HuH-7.5 (cell line): ENCODE data around the gene RNPC3.
"Not testable (repeated sequence)": the region's sequence is repeated elsewhere in the genome, so short reads cannot be mapped to it uniquely, and the experiment has no call there.

Experiments
- DNase-seq: peaks from one replicate; pipeline ENCODE4 v3.0.0; 2011; ENCODE audit warnings: low spot score

Gene RNPC3

GRCh38 chr1:103560427-103560826 lies 34.9 kb downstream of the RNPC3 start:
- no peak for DNase-seq

- DNase-seq = not testable (repeated sequence)
Observed at GRCh38 chr1:103561124-103561523, 35.6 kb downstream of the RNPC3 start.

- no peak for DNase-seq
Observed at GRCh38 chr1:103561643-103562395, 36.3 kb downstream of the RNPC3 start.

DNA sequence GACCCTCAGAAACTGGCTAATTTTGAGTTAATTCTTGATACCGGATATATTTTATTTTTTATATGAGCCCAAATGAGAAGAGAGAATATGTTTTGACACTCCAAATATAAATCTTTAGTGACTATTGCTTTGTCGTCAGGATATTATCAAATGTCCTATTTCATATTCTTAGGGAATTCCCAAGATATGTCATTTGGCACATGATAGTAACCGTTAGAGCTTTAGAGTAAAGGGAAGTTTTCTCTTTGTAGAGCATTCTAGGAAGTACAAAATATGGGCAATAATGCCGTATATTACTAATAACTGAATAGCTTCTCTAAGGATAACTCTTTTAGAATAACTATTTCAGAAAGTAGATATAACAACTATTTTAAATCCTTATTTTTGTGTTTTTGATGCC lies 37.6 kb downstream of the RNPC3 start:
- no peak for DNase-seq

- DNase-seq = no peak
Observed at GRCh38 chr1:103569493-103569892, 44.0 kb downstream of the RNPC3 start.

DNA sequence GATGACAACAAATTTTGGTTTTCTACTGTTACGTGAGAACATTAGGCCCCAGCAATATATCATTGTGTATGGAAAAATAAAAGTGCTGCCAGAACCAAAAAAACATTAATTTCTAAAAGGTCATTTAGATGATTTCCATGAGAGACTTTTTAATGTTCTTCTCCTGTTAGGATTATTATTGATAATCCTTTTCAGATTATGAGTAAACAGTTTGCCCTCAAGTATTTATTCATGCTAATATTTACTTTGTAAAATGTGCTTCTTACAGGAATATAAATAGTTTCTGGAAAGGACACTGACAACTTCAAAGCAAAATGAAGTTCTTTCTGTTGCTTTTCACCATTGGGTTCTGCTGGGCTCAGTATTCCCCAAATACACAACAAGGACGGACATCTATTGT lies 45.8 kb downstream of the RNPC3 start, which contains the start of gene AMY2B:
Gene AMY2B (plus strand): TSS at position 301 of the 400 bp plus-strand sequence. CDS start 14 bp downstream, at position 315.
- not testable (repeated sequence) for DNase-seq

GRCh38 chr1:103576065-103576464 lies 50.6 kb downstream of the RNPC3 start:
- no peak for DNase-seq

DNA sequence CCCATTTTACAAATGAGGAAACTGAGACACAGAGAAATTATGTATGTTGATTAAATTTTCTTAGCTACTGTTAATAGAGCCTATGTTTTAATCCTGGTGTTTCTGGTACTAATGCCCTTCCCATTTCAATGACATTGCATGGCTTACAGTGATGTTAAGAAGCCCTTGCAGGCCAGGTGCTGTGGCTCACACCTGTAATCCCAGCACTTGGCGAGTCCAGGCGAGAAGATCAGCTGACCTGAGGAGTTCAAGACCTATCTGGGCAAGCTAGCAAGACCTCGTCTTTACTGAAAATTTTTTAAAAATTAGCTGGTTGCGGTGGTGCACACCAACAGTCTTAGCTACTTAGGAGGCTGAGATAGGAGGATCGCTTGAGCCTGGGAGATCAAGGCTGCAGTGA lies 51.3 kb downstream of the RNPC3 start:
- not testable (repeated sequence) for DNase-seq

DNA sequence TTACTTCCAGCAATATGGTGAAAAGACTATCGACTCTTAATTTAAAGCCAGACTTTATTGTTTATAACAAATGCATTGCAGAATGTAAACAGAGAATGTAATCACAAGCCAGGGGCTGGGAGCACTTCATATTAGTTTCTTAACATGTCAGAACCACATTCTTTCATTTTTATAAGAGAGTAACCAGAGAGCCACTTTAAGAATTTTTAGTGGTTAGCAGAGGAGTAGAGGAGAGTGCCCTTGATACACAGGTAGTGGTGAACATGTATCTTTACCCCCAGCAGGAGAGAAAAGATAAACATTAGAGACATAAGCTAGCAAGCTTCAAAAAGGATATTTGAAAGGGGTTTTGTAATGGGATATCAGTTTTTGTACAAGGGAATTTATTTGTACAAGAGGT lies 57.0 kb downstream of the RNPC3 start:
- DNase-seq = no peak

GRCh38 chr1:103583887-103584286 lies 58.4 kb downstream of the RNPC3 start:
- DNase-seq = no peak

DNA sequence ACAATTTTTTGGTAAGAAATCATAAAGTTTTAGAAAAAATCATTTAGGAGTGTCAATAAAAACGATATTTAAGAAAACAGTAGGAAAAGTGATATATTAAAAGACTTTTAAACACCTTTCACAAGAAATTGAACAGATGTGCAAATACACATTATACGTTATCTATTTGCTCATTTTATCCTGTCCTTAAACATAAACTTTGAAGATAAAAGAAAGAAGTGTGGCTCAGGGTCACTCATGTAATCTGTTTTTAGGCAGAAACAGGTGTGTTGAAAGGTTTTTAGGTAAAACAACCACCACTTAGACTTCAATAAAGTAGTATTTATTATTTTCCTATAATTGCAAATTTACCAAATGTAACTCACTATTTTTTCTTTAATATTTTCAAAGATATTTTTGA lies 59.0 kb downstream of the RNPC3 start:
- DNase-seq = no peak

DNA sequence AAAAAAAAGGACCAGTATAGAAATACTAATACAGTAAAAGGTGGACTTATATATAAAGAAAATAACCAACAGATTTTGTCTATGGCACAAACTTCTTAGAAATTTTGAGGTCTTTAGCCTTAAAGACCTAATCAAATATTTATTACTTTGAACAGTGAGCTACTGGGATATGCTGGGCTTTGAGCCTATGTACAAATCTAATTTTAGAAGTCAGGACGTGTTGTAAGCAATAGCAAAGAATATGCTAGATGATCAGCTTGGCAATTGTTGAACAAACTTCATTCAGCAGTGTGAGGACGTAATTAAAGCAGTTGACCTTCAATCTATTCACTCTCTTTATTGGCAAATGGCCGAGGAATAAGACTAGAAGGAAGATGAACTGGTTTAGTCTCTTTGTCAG lies 77.2 kb downstream of the RNPC3 start:
- DNase-seq = not testable (repeated sequence)
